NOMO-1 treated with DMSO at 0.1 percent for 48 hours (cell line): ENCODE results near the gene TMC8.
A peak's percentile ranks its signal among the peaks of the same experiment; 100 is the strongest.
"Not testable (repeated sequence)": the region's sequence is repeated elsewhere in the genome, so short reads cannot be mapped to it uniquely, and the experiment has no call there.

ENCODE experiments used
- DNase-seq: peaks from one replicate; lab custom pipeline; 2025; ENCODE audit not compliant: unreplicated experiment; lab: John Stamatoyannopoulos, UW

The TMC8 gene

DNA sequence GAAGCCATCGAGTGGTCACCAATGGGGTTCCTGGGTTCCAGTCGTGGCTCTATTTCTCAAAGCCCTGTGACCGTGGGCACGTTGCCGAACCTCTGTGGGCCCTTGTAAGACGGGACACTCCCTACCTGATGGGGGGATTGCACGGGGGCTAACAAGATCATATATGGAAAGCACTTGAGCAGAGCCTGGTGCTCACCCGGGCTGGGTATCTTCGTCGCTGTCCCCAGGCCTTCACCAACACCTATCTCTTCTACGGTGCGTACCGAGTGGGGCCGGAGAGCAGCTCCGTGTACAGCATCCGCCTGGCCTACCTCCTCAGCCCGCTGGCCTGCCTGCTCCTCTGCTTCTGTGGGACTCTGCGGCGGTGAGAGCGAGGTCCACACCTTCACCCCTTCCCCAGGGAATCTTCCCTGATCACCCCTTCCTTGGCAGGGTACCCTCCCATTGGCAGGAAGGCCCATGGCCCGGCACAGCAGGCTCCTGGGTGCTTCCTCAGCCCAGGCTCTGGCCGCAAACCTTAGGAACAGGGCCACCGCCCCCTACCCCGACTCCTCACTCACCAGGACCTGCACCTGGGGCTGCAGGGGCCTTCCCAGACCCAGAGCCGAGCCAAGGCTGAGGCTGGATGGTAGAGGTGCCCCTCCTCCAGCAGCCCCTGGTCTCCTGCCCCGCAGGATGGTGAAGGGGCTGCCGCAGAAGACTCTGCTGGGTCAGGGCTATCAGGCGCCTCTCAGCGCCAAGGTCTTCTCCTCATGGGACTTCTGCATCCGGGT, 2.8 kb downstream of the TMC8 start:
- DNase-seq: no peak

DNA sequence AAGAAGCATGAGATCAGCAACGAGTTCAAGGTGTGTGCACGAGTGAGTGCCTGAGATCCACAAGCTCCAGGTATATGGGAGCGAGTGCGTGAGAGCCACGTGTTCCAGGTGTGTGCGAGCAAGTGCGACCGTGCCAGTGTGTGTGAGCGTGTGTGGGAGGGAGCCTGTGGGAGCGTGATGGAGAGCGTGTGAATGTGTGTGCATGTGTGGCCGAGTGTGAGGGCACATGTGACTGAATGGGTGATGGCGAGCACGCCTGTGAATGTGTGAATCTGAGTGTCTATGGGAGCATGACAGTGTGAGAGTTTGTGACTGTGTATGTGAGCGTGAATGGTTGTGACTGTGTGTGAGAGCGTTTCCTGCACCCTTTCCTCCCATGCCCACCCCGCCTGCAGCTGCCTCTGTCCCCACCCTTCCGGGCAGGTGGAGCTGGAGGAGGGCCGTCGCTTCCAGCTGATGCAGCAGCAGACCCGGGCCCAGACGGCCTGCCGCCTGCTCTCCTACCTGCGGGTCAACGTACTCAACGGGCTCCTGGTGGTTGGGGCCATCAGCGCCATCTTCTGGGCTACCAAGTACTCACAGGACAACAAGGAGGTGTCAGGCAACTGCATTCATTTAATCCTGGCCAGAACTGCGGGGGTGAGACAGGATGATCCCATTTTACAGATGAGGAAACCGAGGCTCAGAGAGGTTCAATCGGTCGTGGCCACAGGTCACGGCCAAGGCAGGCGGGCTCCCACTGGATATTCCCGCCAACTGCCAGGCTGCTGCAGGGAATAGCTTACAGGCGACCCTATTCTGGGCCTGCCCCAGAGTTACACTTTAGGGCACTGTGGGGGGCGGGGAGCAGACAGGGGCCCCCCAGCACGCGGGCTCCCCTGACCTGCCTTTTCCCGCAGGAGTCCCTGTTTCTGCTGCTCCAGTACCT, 3.7 kb downstream of the TMC8 start:
- DNase-seq: peak; percentile 27

DNA sequence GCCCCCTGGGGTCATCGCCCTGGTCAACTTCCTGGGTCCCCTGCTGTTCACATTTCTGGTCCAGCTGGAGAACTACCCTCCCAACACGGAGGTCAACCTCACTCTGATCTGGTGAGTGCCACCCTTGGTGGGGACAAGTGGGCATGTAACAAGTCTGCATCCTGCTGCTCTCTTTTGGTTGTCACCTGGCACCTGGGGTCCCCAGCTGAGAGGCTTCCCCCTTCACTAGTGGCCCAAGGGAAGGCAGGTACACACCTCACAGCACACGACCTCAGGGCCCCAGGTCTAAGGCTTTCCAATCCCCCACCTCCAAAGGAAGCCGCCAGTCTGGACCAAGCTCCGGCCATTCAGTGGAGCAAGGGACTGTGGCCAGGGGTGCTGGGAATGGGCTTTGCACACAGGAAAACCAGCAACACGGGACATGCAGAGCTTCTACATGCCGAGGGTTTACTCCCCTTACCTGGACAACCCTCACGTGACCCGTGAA, 4.4 kb downstream of the TMC8 start:
- DNase-seq: no peak

DNA sequence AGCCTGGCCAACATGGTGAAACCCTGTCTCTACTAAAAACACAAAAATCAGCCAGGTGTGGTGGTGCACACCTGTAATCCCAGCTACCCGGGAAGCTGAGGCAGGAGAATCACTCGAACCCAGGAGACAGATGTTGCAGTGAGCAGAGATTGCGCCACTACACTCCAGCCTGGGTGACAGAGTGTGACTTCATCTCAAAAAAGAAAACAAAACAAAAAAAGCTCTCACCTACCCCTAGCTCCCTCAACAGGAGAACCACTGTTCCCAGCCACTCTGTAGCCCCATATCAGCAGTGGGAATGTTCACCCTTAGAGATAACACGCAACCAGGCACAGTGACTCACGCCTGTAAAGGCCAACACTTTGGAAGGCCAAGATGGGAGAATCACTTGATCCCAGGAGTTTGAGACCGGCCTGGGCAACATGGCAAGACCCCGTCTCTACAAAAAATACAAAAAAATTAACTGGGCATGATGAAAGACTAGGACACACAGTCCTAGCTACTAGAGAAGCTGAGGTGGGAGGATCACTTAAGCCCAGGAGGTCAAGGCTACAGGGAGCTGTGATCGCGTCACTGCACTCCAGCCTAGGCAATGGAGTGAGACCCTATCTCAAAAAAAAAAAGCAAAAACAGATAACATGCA, 5.4 kb downstream of the TMC8 start:
- no peak for DNase-seq

DNA sequence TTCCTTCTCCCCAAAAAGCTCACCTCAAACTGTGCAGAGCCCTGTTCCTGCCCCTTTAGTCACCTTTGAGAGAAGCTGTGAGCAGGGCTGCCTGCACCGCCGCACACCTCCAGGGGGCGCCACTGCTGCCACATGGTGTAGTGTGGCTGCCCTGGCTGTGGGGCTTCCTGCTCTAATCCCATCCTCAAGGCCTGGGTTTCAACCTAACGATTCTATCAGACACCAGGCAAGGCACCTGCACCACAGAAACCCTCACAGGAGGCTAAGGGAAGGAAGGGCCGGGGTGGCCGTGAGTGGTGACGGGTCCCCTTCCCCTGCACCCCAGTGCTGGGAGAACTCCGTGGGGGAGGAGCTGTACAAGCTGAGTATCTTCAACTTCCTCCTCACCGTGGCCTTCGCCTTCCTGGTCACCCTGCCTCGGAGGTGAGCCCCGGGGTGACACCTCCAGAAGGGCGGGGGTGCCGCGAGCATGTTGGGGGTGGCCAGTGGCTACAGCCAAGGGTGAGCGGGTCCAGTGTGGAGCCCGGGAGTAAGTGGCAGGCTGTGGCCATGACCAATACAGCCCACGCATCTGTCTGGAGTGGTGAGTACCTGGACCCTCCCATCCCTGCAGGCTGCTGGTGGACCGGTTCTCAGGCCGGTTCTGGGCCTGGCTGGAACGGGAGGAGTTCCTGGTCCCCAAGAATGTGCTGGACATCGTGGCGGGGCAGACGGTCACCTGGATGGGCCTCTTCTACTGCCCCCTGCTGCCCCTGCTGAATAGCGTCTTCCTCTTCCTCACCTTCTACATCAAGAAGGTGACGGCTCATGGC, 7.0 kb downstream of the TMC8 start:
- peak; percentile 28 for DNase-seq

DNA sequence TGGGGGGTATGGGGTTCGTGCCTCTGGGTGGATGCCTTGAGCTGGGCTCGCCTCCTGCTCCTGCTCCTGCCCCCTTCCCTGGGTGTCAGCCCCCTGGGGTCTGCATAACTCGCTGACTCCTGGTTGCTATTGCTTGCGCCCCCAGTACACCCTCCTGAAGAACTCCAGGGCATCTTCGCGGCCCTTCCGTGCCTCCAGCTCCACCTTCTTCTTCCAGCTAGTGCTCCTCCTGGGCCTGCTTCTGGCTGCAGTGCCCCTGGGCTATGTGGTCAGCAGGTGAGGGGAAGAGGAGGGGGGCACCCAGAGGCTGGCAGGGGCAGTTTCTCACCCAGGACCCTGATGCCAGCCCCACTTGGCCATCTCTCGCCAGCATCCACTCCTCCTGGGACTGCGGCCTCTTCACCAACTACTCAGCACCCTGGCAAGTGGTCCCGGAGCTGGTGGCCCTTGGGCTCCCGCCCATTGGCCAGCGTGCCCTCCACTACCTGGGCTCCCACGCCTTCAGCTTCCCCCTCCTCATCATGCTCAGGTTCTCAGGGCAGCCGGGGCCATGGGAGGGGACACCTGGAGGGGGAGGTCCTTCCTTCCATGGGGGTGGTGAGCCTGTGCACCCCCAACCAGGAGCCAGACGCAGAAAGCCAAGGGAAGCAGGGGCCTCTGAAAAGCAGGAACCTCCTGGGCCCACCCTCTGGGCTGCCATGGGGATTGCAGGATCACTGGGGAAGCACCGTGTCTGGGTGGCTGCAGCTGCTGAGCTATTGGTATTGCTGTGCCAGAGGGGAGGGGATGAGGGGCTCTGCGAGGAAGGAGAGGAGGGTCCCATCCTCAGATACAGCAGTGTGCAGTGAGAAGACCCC, 7.9 kb downstream of the TMC8 start:
- DNase-seq: no peak

DNA sequence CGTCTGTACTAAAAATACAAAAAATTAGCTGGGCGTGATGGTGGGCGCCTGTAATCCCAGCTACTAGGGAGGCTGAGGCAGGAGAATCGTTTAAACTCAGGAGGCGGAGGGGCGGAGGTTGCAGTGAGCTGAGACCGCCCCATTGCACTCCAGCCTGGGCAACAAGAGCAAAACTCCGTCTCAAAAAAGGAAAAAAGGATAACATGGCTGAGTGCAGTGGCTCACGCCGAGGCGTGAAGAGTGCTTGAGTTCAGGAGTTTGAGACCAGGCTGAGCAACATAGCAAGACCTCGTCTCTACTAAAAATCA, 9.2 kb downstream of the TMC8 start:
- not testable (repeated sequence) for DNase-seq

DNA sequence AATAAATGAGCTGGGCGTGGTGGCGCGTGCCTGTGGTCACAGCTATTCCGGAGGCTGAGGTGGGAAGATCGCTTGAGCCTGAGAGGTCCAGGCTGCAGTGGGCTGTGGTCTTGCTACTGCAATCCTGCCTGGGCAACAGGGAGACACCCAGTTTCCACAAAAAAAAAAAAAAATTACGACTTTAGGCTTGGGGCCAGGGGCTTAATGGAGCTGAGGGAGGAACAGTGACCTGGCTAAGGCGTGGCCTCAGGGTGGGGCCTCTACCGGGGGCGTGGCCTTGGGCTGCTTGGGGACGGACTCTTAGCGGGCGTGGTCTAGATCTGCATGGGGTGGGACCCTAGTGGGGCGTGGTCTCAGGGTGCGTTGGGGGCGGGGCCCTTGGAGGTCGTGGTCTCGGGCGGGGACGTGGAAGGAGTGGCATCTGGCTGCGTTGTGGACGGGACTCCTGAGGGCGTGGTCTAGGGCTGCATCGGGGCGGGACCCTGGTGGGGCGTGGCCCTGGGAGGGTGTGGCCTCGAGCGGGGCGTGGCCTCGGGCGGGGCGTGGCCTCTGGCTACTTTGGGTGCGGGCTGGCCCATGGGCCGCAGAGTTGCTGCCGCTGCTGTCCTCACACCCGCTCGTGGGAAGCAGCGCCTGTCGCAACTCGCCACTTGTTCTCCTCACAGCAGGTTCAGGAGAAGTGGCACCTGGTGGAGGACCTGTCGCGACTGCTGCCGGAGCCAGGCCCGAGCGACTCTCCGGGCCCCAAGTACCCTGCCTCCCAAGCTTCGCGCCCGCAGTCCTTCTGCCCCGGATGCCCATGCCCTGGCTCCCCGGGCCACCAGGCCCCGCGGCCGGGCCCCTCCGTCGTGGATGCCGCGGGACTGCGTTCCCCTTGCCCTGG, 9.8 kb downstream of the TMC8 start:
- DNase-seq: peak; percentile 96

DNA sequence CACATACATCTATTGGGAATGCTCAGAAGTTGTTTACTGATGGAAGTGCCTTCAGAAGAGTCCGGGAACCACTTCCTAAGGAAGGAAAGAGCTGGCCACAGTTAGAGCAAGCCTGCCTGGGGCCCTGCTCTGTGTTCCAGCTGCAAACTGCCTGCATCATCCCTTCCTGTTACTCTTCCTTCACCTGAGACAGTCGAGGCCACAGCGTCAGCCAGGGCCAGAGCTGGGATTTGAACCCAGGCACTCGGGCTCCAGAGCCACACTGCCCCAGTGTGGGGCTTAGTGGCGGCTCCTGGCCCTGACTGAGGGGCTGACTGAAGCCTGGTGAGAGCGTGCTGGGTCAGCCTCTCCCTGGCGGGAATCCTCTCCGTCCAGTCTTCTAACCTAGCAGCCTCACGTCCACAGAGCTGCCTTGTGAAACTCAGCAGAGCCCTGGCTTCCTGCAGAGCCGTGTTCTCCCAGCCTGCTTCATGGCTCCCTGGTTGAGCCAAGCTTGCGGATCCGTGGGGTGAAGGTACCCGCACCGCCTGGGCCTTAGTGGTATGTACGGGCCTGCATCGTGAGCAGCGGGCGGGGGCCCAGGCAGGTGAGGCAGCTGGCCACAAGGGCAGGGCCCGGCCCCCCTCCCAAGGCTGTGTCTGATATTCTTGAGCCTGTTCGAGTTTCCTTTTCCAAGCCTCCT, 11.0 kb downstream of the TMC8 start:
- no peak for DNase-seq

DNA sequence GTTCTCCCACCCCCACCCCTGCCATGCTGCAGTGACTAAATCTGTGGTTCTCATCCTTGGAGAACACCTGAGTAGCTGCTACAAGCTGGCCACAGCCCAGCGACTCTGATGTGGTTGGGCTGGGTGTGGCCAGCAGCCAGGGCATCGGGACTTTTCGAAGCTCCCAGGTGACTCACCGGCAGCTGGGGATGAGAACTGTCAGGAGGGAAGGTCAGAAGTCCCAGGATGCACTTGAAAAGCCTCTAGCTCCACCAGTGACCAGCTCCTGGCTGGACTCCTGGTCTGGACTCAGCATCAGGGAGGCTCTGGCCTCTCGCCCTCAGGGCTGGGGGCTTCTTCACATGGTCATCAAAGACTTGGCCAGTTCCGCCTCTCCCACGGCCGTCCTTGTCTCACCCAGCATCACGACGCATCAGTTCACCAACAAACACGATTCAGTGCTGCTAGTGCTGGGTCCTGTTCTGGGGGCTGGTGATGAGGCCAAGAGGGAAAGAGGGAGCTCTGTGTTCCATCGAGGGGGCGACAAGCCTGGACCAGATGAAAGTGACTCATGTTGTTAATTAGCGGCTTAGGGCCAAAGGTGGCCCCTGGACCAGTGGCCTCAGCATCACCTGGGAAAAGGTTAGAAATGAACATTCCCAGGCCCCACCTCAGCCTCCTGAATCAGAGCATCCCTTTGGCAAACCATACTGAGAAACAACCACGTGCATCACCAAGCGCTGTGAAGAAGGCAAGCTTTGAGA, 11.7 kb downstream of the TMC8 start:
- DNase-seq: no peak

DNA sequence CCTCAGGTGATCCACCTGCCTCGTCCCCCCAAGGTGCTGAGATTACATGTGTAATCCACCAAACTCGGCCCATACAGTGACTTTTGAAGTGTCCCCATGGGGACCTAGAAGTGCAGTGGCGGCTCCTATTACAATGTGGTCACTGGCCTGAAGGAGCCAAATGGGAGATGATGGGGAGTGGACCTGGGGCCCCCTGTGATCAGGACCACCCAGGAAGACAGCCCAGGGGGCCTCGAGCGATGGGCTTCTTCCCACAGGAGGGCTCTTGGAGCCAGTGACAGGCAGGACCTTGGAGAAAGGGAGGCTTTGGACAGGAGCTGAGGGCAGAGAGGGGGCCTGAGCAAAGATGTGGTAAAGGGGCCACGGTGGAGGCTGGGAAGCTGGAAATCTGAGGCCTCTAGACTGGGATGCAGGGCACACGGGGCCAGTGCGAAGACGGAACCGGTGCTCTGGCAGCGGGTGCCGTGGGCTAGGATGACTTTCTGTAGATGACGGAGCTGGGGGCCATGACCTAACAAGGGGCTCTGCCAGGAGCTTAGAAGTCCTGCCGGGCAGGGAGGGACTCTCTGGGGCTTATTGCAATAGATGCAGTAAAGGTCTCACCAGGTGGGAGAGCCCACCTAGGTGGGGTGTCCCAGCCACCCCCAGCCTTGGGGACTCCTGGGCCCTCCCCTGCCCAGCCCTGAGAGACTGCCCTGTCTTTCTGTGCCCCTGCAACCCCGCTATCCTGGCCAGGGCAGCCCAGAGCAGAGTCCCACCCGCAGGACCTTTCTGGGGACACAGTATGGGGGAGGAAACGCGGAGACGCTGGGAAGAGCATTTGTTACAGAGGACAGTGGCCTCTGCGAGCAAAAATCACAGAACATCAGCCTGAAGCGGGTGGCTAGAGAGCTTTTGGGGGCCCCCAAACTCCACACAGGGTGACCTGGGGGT, 12.9 kb downstream of the TMC8 start:
- DNase-seq: no peak

DNA sequence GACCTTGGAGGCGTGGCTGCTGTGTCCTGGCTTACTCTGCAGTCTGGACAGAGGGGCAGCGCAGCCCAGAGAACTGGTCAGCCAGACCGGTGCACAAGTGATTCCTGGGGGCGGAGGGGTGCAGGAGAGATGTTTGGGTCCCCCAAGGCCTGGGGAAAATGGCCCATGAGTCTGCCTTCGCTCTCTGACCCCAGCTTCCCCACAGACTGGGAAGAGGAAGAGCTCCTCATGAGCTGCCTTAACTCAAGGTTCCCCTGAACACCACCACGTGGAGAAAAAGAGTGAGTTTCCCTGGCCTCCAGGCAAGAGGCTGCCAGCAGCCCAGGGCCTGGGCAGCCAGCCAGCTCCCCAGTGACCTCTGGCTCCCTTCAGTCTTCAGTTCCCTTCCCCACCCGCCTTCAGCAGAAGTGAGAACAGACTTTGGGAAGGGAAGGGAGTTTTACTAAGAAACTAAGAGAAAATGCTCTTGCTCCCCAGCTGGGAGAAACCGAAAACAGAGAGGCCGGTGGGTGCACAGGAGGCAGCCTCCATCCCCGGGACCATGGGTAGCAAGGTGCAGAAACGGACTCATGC, 13.7 kb downstream of the TMC8 start:
- DNase-seq: peak; percentile 79

DNA sequence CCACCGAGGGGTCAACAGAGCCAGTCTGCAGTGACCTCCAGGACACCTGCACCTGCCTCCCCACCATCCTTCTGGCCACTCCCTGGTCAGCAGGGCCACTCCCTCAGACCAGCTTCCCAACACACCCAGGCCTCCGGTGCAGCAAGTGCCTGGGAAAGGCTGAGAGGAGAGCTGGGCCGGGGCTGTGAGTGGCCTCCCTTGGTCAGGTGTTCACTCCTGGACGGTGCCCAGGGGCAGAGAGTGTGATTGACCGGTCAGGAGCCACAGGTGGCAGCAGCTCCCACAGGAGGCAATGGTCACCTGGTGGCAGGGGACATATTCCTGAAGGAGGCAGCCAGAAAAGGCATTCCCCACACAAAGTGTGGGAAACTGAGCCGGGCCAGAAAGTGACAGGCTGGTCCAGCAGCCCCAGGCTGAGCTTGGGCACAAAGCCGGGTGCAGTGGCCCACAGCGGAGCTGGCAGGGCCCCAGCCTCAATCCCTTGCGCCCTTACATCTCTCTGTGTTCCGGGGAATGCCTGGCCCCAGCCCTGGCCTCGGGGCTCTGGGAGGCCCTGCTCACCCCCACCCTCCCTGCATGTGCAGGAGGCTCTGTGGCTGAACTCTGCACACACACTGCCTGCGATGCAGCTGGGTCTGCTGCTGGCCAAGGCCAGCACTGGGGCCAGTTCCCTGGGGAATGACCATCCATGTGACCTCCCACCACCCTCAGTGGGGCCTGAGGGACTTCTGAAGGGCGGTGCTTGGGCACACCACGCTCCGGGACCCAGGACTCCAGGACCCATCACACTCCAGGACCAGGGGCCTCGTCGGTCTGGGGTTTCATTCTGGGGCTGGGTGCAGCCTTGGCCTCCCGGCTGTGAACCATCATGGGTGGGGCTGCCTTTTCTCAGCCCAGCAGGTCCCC, 14.4 kb downstream of the TMC8 start:
- no peak for DNase-seq

DNA sequence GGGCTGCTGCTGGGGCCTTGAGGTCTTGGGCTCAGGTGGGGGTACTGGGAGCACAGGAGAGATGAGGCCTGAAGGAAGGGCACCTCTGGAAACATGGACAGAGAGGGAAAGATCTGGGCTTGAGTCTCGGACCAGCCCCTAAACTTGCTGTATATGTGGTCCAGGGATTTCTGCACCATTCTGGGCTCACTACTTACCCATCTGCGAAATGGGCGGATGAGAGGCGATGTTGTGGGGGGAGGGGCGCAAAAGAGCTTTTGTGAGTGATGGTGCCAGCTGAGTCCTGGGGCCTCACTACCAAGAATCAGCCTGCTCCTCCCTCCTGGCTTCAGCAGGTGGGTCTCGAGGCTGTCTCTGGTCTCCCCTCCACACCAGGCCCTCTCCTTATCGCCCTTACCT, 15.9 kb downstream of the TMC8 start:
- DNase-seq: no peak

DNA sequence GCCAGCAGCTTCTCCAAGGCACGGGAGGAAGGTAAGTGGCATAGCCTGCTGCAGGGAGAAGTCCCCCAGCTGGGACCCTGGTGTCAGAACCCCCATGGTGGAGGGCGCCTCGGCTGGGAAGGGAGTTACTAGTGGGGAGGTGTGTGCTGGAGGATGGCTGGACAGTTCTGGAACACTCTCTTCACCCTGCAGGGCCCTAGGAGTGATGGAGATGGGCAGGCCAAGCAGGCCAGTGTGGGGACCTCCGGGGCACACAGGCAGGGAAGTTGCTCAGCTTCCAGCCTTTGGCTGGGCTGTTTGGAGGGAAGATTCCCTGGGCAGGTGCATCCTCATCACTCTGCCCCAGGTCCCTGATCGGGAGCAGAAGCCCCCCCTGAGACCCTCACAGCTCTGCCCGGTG, 16.3 kb downstream of the TMC8 start:
- no peak for DNase-seq
